ENCODE results near the gene LBX2. TPM values are rescaled to one million over a fixed set of nuclear protein-coding genes. Genes with fewer than 3 reads are reported as not detected.
"Not testable (repeated sequence)": the region's sequence is repeated elsewhere in the genome, so short reads cannot be mapped to it uniquely, and the experiment has no call there.

LBX2 gene
- total and polyA plus RNA-seq, 5 experiments from 2014 or later: not detected

GRCh38 chr2:74491648-74492544 is 7.5 kb downstream of the LBX2 start:
- POLR2A ChIA-PET: no interaction called here
- ATAC-seq: no peak
- no peaks in the 10 kb centered on the region for H3K27me3 Mint-ChIP-seq
- no peak for DNase-seq
- peaks cover 0 to 6% (median 2%) of the 10 kb centered on the region in 4 donors for H3K4me1 Mint-ChIP-seq
- no peak overlapping the region for H3K4me3 Mint-ChIP-seq
- H3K36me3 Mint-ChIP-seq: peaks cover 0 to 56% (median 12%) of the 10 kb centered on the region in 3 donors
- peaks cover 0 to 1% (median 0%) of the 10 kb centered on the region in 9 donors for H3K9me3 Mint-ChIP-seq
- peak overlapping the region in 1 of 10 donors; percentile 32 for H3K27ac Mint-ChIP-seq

DNA sequence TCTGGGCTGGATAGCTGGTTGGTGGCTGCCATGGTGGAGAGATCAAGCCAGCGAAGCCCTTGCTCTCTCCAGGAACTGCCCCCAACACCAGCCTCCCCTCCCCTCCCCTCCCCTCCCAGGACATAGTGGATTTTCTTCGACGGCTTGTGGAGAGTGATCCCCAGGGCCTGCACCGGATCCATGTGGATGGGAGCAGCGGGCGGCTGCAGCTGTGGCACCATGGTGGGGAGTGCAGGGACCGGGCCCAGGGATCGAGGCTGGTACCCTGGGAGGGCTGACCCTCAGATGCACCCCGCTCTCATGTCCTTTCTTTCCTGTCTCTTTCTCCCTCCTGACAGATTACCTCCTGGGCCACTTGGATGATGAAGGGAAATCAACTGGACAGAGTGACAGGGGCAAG is 9.5 kb downstream of the LBX2 start:
- DNase-seq (no peak), ATAC-seq (no peak)
- H3K4me3 Mint-ChIP-seq: no peak overlapping the region
- H3K27me3 Mint-ChIP-seq: no peaks in the 10 kb centered on the region
- peaks cover 0 to 74% (median 14%) of the 10 kb centered on the region in 3 donors for H3K36me3 Mint-ChIP-seq
- H3K4me1 Mint-ChIP-seq: peaks cover 4 to 13% (median 8%) of the 10 kb centered on the region in 4 donors
- POLR2A ChIA-PET: no interaction called here
- no peak overlapping the region for H3K27ac Mint-ChIP-seq
- H3K9me3 Mint-ChIP-seq: no peaks in the 10 kb centered on the region

DNA sequence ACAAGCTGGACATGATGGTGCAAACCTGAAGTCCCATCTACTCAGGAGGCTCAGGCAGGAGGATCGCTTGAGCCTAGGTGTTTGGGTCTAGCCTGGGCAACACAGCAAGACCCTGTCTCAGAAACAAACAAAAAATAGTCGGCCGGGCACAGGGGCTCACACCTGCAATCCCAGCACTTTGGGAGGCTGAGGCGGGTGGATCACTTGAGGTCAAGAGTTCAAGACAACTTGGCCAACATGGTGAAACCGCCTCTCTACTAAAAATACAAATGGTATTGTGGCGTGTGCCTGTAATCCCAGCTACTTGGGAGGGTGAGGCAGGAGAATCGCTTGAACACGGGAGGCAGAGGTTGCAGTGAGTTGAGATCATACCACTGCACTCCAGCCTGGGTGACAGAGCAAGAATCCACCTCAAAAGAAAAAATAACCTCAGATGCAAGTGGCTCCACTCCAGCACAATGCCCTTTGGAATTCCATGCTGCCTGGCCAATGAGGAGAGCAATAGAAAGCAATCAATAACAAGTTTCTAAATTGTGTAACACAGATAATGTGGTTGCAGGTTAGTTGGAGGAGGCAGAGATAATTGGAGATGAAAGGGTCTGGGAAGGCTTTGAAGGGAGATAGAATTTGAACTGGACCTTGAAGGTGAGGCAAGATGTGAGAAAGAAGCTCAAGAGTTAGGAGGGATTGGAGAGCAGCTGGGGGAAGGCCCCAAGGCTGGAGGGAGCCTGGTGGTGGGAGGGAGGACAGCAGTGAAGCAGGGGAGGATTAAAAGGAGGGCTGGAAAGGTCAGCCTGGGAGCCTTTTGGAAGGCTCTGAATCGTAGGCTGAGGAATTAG is 10.5 kb downstream of the LBX2 start:
- H3K4me1 Mint-ChIP-seq: peaks cover 6 to 17% (median 9%) of the 10 kb centered on the region in 4 donors
- H3K27me3 Mint-ChIP-seq: no peaks in the 10 kb centered on the region
- POLR2A ChIA-PET: no interaction called here
- no peaks in the 10 kb centered on the region for H3K9me3 Mint-ChIP-seq
- H3K36me3 Mint-ChIP-seq: peaks cover 0 to 70% (median 11%) of the 10 kb centered on the region in 3 donors
- no peak for ATAC-seq
- peak overlapping the region in 2 of 10 donors; percentile 49 to 75 for H3K27ac Mint-ChIP-seq
- H3K4me3 Mint-ChIP-seq: no peak overlapping the region
- DNase-seq: no peak

DNA sequence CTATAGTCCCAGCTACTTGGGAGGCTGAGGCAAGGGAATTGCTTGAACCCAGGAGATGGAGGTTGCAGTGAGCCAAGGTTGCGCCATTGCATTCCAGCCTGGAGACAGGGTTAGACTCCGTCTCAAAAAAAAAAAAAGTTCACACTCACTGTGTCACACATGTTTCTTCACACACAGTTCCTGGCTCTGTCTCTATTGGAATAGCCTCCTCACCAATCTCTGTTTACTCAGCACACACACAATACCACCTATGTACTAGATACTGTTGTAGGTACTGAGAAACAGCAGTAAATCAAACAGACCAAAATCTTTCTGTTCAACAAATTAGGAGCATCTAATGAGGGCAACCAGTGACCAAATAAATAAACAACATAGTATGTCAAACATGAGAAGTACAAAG is 13.3 kb downstream of the LBX2 start:
- DNase-seq: no peak
- H3K27ac Mint-ChIP-seq: peak overlapping the region in 1 of 10 donors; percentile 67
- ATAC-seq: no peak
- H3K9me3 Mint-ChIP-seq: no peaks in the 10 kb centered on the region
- H3K36me3 Mint-ChIP-seq: peaks cover 0 to 48% (median 7%) of the 10 kb centered on the region in 3 donors
- POLR2A ChIA-PET: interaction anchor here (0.7 to 0.8 kb wide), 2 partner anchors 14 to 47 kb away, joined by 3 read pairs; no protein-coding TSS in a partner anchor
- H3K27me3 Mint-ChIP-seq: no peaks in the 10 kb centered on the region
- H3K4me1 Mint-ChIP-seq: peaks cover 15 to 31% (median 21%) of the 10 kb centered on the region in 4 donors
- H3K4me3 Mint-ChIP-seq: no peak overlapping the region

GRCh38 chr2:74483675-74484164 is 15.7 kb downstream of the LBX2 start:
- not testable (repeated sequence) for H3K27me3 Mint-ChIP-seq, H3K9me3 Mint-ChIP-seq, ATAC-seq, DNase-seq
- Mint-ChIP-seq H3K36me3 (peaks cover 0 to 50% (median 7%) of the 10 kb centered on the region in 3 donors), H3K4me1 (peaks cover 15 to 47% (median 36%) of the 10 kb centered on the region in 4 donors), H3K27ac (peak overlapping the region in 9 of 10 donors; percentile 99 to 100 (median 100)), H3K4me3 (peak overlapping the region; percentile 90 to 100 (median 100))
- POLR2A ChIA-PET: interaction anchor here (0.7 to 5.4 kb wide), 15 partner anchors 10 to 305 kb away, joined by 3 to 159 read pairs (median 7); partner anchors contain the start of genes AUP1, HTRA2, INO80B and MOGS

DNA sequence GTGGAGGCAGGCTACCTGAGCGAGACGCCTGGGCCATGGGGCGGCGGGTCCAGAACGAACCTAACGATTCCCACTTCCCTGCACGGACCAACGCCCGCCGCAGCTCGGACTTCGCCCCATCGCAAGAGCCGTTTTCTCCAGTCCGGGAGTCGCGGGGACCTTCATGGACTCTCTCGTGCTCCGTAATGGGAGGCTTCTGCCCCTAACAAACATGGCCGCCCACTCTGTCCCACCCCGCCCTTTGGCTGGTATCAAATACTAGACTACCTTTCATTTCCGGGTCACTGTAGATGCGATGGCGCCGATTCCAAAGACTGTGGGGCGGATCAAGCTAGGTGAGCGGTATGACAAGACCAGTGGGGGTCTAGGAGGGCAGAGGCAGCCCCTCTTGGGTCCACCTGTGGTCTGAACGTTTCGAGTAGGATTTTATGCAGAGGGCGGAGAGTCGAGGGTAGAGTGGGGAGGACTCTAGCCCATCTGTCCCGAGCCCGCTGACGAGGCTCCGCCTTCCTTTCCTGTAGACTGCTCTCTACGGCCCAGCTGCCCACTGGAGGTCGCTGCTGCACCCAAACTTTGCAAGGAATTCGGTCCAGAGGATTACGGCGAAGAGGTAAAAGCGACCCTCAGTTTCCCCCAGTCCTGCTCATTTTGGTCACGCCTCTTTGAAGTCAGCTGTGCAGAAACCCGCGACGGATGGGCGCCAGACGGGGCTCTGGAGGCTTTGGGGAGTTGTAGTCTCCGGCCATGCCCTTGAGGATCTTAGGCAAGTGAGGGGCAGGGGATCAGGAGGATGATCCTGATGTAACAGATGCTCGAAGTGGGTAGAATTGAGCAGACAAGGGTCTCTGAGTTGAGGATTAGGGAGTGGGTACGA is 16.4 kb downstream of the LBX2 start, which contains the start of the genes CCDC142 and TTC31:
Gene CCDC142, minus strand, starts transcription at position 198 of the 874 bp plus-strand sequence. Its CDS starts 161 bp downstream, at position 37.
Gene TTC31, plus strand, starts transcription at position 281 of the 874 bp plus-strand sequence. Its CDS starts 15 bp downstream, at position 296.
- peak within 1 kb of the TSS; percentile 97 to 100 (median 100) for H3K27ac Mint-ChIP-seq
- H3K9me3 Mint-ChIP-seq: no peaks in the 10 kb centered on the region
- DNase-seq (peak; percentile 80 to 99 (median 93)), ATAC-seq (peak; percentile 91 to 93)
- H3K4me1 Mint-ChIP-seq: peaks cover 15 to 47% (median 36%) of the 10 kb centered on the region in 4 donors
- H3K36me3 Mint-ChIP-seq: peaks cover 0 to 51% (median 7%) of the 10 kb centered on the region in 3 donors
- POLR2A ChIA-PET: interaction anchor here (0.8 to 5.4 kb wide), 21 partner anchors 10 to 305 kb away, joined by 3 to 159 read pairs (median 5); partner anchors contain the start of genes AUP1, C2orf81, HTRA2 and INO80B
- H3K4me3 Mint-ChIP-seq: peak within 1 kb of the TSS; percentile 90 to 100 (median 100)
- H3K27me3 Mint-ChIP-seq: no peaks in the 10 kb centered on the region

GRCh38 chr2:74481961-74482800 is 17.2 kb downstream of the LBX2 start:
- POLR2A ChIA-PET: interaction anchor here (0.6 to 5.4 kb wide), 22 partner anchors 9 to 356 kb away, joined by 3 to 159 read pairs (median 5); partner anchors contain the start of genes AUP1, C2orf81, HTRA2 and INO80B
- ATAC-seq (peak; percentile 50 to 56), DNase-seq (peak in 6 of 10 donors; percentile 31 to 76 (median 40))
- Mint-ChIP-seq H3K27me3 (no peaks in the 10 kb centered on the region), H3K36me3 (peaks cover 0 to 52% (median 7%) of the 10 kb centered on the region in 3 donors), H3K27ac (peak overlapping the region; percentile 97 to 100 (median 100)), H3K4me1 (peaks cover 18 to 51% (median 38%) of the 10 kb centered on the region in 4 donors), H3K9me3 (no peaks in the 10 kb centered on the region), H3K4me3 (peak overlapping the region; percentile 90 to 100 (median 100))

DNA sequence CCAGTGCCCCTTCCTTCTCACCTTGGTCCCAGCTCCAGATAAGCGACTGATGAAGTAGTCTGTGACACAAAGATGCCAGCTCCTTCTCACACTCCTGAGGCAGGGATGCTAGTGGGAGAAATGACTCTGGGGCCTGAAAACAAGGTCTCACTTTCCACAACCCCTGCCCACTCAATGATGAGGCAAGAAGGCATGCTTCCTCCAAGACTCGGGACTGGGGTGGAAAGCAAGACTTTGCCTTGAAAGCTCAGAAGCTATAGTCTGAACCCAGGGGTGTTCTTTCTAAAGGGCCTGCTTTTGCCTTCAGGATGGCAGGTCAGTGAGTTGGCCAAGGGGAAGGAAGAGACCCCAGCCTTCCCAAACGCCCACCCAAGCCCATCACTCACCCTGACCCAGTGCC is 18.0 kb downstream of the LBX2 start:
- Mint-ChIP-seq H3K27me3 (no peaks in the 10 kb centered on the region), H3K27ac (peak overlapping the region in 7 of 10 donors; percentile 20 to 100 (median 56)), H3K9me3 (no peaks in the 10 kb centered on the region), H3K36me3 (peaks cover 0 to 49% (median 7%) of the 10 kb centered on the region in 3 donors), H3K4me3 (peak overlapping the region; percentile 67 to 100 (median 100)), H3K4me1 (peaks cover 16 to 49% (median 35%) of the 10 kb centered on the region in 4 donors)
- DNase-seq (no peak), ATAC-seq (no peak)
- POLR2A ChIA-PET: interaction anchor here (0.6 to 5.4 kb wide), 8 partner anchors 8 to 42 kb away, joined by 3 to 159 read pairs (median 12); partner anchors contain the start of genes INO80B, MOGS, MRPL53 and PCGF1

DNA sequence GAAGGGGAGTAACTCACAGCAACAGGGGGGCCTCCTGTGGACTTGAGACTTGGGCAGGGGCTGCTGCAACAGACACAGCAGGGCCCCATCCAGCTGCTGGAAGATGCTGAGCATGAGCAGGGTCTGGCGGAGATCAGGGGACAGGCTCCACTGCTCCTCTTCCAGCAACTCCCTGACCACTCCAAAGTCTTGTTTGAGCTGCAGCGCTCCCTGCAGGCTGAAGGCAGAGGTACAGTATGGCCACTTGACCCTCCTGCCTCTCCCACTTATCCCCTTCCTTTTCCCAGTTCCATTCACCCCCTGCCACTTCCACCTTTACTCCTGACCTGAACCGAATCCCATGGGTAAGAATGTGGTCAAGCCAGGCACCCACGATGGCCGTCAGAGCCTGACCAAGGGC is 24.5 kb downstream of the LBX2 start:
- no peak for DNase-seq
- H3K27me3 Mint-ChIP-seq: no peaks in the 10 kb centered on the region
- H3K36me3 Mint-ChIP-seq: peaks cover 0 to 35% (median 14%) of the 10 kb centered on the region in 3 donors
- peak overlapping the region in 2 of 10 donors; percentile 48 to 62 for H3K4me3 Mint-ChIP-seq
- POLR2A ChIA-PET: interaction anchor here (0.9 to 5.8 kb wide), 4 partner anchors 7 to 111 kb away, joined by 3 to 172 read pairs (median 44); partner anchors contain the start of genes CCDC142, INO80B, MOGS and TTC31
- H3K4me1 Mint-ChIP-seq: peaks cover 20 to 46% (median 32%) of the 10 kb centered on the region in 4 donors
- peak overlapping the region in 2 of 10 donors; percentile 20 to 29 for H3K27ac Mint-ChIP-seq
- ATAC-seq: no peak
- H3K9me3 Mint-ChIP-seq: no peaks in the 10 kb centered on the region

GRCh38 chr2:74474481-74474880 is 24.9 kb downstream of the LBX2 start:
- Mint-ChIP-seq H3K27me3 (no peaks in the 10 kb centered on the region), H3K4me3 (peak overlapping the region in 3 of 10 donors; percentile 14 to 48 (median 30)), H3K9me3 (no peaks in the 10 kb centered on the region), H3K36me3 (peaks cover 0 to 33% (median 13%) of the 10 kb centered on the region in 3 donors), H3K27ac (peak overlapping the region in 3 of 10 donors; percentile 15 to 52 (median 20)), H3K4me1 (peaks cover 21 to 44% (median 33%) of the 10 kb centered on the region in 4 donors)
- no peak for ATAC-seq
- DNase-seq: no peak
- POLR2A ChIA-PET: interaction anchor here (0.7 to 5.8 kb wide), 5 partner anchors 8 to 111 kb away, joined by 3 to 172 read pairs (median 6); partner anchors contain the start of genes CCDC142, INO80B, MOGS and TTC31

All from naive thymus-derived CD8-positive, alpha-beta T cell (primary cell).